T-helper 1 cell treated with Interleukin-12 subunit alpha and Interleukin-12 subunit beta and Interleukin-4 antibody, amounts not matched to agents 30 μg/mL and 1 μg/mL, for 36 hours (primary cell): ENCODE measurements around the gene CA5A.

Experiments used
- H3K27ac Mint-ChIP-seq: one replicate; pipeline ENCODE4 v1.8.0; 2021; ENCODE audit warnings: mild to moderate bottlenecking, mixed read lengths
- H3K27me3 Mint-ChIP-seq: one replicate; pipeline ENCODE4 v1.8.0; 2021; ENCODE audit warnings: low read depth, mixed read lengths
- H3K36me3 Mint-ChIP-seq: one replicate; pipeline ENCODE4 v1.8.0; 2021; ENCODE audit warnings: low read depth, mixed read lengths
- H3K4me1 Mint-ChIP-seq: one replicate; pipeline ENCODE4 v1.8.0; 2021; ENCODE audit warnings: low read depth, mixed read lengths
- H3K4me3 Mint-ChIP-seq: one replicate; pipeline ENCODE4 v1.8.0; 2021; ENCODE audit warnings: mild to moderate bottlenecking, moderate library complexity, mixed read lengths
- H3K9me3 Mint-ChIP-seq: one replicate; pipeline ENCODE4 v1.8.0; 2021; ENCODE audit warnings: mixed read lengths

Gene CA5A

DNA sequence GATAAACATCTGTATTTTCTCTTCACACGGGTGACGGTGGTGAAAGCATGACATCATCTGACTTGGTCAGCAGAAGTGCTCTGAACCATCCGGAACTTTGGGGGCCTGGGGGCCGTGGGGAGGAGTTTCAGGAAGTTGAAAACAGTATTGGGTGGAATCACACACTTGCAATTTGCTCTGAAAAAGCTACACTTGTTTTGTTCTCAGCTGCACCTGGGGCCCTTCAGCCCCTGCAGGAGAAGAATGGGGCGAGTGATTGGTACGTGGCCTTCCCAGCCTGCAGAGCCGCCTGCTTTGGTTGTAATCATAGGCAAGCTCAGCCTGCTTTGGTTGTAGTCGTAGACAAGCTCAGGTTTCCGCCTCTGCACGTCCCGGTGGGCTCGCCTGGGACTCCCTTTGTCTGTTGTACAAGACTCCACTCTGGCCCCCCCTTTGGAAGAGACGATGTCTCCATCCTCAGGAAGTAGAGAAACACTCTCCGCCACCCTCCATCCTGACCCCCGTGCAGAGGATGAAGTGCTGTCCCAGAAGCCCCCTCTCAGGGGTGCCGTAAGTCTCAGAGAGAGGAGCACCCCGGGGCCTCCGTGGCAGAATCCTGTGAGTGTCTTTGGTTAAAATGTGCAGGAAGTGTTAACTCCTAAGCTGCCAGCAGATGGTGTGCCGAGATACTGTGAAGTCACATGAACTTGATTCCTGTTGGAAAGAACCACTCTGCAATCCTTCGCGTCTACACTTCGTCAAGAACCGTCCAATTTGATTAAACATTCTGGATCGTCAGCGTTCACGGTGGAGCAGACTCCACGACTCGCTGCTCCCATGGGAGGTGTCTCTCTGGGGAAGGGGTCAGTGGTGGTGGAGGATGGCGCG lies 20.3 kb upstream of the CA5A start:
- Mint-ChIP-seq H3K27me3 (no peaks in the 10 kb centered on the region), H3K4me1 (peaks cover 67% of the 10 kb centered on the region), H3K36me3 (peaks cover 29% of the 10 kb centered on the region), H3K9me3 (no peaks in the 10 kb centered on the region), H3K4me3 (peak overlapping the region; percentile 74), H3K27ac (peak overlapping the region; percentile 95)

DNA sequence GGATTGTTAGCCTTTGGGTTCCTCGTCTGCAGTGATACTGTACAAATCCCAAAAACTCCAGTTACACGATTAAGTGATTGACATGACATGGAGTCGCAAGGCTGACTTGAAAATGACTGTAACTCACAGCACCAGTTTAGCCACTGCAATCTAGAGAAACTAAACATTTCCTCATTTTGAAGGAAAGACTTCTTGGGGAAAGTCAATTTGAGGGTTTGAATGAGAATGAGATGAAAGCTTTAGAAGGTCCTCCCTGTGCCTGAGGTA lies 19.7 kb upstream of the CA5A start:
- Mint-ChIP-seq H3K9me3 (no peaks in the 10 kb centered on the region), H3K36me3 (peaks cover 27% of the 10 kb centered on the region), H3K4me1 (peaks cover 64% of the 10 kb centered on the region), H3K4me3 (peak overlapping the region; percentile 74), H3K27ac (peak overlapping the region; percentile 95), H3K27me3 (no peaks in the 10 kb centered on the region)

DNA sequence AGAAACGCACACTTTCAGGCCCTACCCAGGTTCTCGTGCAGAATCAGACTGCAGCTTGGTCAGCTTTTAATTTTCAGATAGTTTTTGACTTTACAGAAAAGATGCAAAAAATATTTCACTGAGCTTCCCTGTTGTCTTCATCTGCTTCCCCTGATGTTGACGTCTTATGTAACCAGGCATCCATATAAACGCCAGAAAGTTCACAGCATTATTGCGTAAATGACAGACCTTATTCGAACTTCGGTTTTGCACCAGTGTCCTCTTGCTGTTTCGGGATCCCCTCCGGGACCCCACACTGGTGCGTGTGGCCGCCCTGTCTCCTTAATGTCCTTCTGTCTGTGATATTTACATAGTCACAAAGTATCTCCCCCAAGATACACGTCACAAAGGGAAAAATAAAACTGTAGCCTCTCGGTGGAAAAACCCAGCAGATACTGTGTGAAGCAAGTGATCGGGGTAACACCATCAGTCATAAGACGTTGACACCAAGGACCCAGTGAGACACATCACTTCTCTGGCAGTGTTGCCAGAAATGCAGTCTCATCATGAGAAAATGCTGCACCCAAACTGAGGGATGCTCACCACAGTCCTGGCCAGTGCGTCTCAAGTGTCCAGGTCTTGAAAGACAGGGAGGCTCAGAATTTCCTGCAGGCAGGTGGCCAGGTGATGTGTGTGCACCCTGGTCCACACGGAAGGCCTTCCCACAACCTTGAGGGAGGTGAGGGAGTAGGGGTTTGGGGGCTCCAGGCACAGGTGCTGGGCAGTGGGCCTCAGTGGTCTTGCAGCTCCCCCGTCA lies 19.2 kb upstream of the CA5A start:
- peak overlapping the region; percentile 95 for H3K27ac Mint-ChIP-seq
- peaks cover 64% of the 10 kb centered on the region for H3K4me1 Mint-ChIP-seq
- no peaks in the 10 kb centered on the region for H3K9me3 Mint-ChIP-seq
- H3K36me3 Mint-ChIP-seq = peaks cover 27% of the 10 kb centered on the region
- H3K27me3 Mint-ChIP-seq = no peaks in the 10 kb centered on the region
- H3K4me3 Mint-ChIP-seq = peak overlapping the region; percentile 74

- Mint-ChIP-seq H3K4me3 (no peak overlapping the region), H3K36me3 (peaks cover 27% of the 10 kb centered on the region), H3K27me3 (no peaks in the 10 kb centered on the region), H3K4me1 (peaks cover 62% of the 10 kb centered on the region), H3K9me3 (no peaks in the 10 kb centered on the region), H3K27ac (no peak overlapping the region)
These were observed 18.5 kb upstream of the CA5A start for GRCh38 chr16:87954826-87955225.

DNA sequence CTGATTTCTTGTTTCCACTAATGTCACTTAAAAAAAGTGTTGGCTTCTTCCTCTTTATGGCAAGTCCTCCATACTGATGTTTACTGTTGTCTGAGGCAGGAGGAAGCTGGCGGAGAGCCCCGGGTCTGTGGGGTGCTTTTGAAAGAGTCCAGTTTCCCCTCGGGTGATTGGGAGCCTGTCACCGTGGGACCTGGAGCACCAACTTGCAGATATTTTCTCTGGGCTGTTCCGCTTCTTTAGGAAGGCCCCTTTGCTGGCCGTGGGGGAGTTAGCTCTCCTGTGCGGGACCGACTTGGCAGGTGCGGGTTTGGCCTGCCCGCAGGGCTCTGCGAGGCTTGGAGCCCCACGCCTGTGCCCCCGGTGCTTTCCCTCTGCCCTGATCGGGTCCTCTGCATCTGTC lies 18.0 kb upstream of the CA5A start:
- H3K4me1 Mint-ChIP-seq = peaks cover 57% of the 10 kb centered on the region
- H3K4me3 Mint-ChIP-seq = peak overlapping the region; percentile 47
- H3K27me3 Mint-ChIP-seq = no peaks in the 10 kb centered on the region
- peak overlapping the region; percentile 46 for H3K27ac Mint-ChIP-seq
- H3K9me3 Mint-ChIP-seq = no peaks in the 10 kb centered on the region
- H3K36me3 Mint-ChIP-seq = peaks cover 26% of the 10 kb centered on the region

- H3K9me3 Mint-ChIP-seq = no peaks in the 10 kb centered on the region
- H3K4me3 Mint-ChIP-seq = peak overlapping the region; percentile 47
- peaks cover 24% of the 10 kb centered on the region for H3K36me3 Mint-ChIP-seq
- H3K27ac Mint-ChIP-seq = peak overlapping the region; percentile 46
- no peaks in the 10 kb centered on the region for H3K27me3 Mint-ChIP-seq
- H3K4me1 Mint-ChIP-seq = peaks cover 53% of the 10 kb centered on the region
These were observed 17.2 kb upstream of the CA5A start for GRCh38 chr16:87953308-87954215.

GRCh38 chr16:87952751-87953150 lies 16.4 kb upstream of the CA5A start:
- Mint-ChIP-seq H3K4me1 (peaks cover 57% of the 10 kb centered on the region), H3K27ac (no peak overlapping the region), H3K9me3 (no peaks in the 10 kb centered on the region), H3K27me3 (no peaks in the 10 kb centered on the region), H3K4me3 (peak overlapping the region; percentile 83), H3K36me3 (peaks cover 22% of the 10 kb centered on the region)

DNA sequence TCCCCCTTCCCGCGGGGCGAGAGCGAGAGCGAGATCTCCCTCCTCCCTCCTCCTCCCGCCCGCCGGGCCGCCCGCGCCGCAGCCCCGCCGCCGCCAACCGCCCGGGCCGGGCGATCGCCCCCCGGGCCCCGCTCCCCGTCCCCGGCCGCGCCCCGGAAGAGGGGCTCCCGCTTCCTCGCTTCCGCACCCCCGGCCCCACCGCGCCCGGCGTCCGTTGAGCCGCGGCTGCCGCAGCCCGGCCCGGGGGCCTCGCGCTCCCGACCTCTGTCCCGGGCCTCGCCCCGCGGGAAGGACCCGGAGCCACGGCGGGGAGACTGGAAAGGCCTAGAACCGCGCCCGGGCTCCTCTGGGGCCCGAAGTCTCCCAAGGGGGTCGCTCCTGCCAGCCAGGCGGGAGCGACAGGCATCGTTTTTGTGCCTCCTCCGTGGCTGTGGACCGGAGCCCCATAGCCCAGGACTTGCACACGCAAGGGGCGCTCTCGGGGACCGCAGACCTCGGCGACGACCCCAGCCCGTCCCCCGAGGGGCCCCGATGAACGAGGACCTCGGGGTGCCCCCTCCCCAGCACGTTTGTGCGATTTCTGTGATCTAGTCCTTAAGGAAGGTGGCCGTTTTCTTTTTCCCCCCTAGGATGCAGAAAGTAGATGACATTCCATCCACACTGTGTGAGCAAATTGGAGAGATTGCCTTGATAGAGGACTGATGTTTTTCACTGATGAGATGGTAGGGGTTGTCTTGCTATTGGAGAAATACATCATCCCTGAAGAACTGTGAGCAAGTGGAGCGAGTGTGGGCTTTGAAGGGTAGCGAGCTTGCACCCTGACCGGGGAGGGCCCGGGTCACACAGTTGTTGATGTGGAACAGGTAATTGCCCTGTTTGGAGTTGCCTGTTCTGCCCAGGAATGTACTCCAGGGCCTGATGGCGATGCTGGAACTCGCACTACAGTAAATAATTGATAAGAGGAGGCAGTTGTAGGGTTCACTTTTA lies 15.5 kb upstream of the CA5A start:
- Mint-ChIP-seq H3K4me3 (peak overlapping the region; percentile 83), H3K4me1 (peaks cover 55% of the 10 kb centered on the region), H3K27ac (peak overlapping the region; percentile 86), H3K27me3 (no peaks in the 10 kb centered on the region), H3K36me3 (peaks cover 18% of the 10 kb centered on the region), H3K9me3 (no peaks in the 10 kb centered on the region)

GRCh38 chr16:87950765-87951551 lies 14.6 kb upstream of the CA5A start, which contains the start of gene BANP:
Gene BANP (plus strand): TSS chr16:87951434. CDS start chr16:87975116, 23,682 bp downstream.
- Mint-ChIP-seq H3K27me3 (no peaks in the 10 kb centered on the region), H3K27ac (peak within 1 kb of the TSS; percentile 98), H3K4me3 (peak within 1 kb of the TSS; percentile 95), H3K4me1 (peaks cover 47% of the 10 kb centered on the region), H3K9me3 (no peaks in the 10 kb centered on the region), H3K36me3 (peaks cover 17% of the 10 kb centered on the region)

GRCh38 chr16:87949071-87949744 lies 12.9 kb upstream of the CA5A start:
- peaks cover 12% of the 10 kb centered on the region for H3K36me3 Mint-ChIP-seq
- no peaks in the 10 kb centered on the region for H3K27me3 Mint-ChIP-seq
- no peak overlapping the region for H3K27ac Mint-ChIP-seq
- H3K4me1 Mint-ChIP-seq = peaks cover 31% of the 10 kb centered on the region
- no peak overlapping the region for H3K4me3 Mint-ChIP-seq
- no peaks in the 10 kb centered on the region for H3K9me3 Mint-ChIP-seq

DNA sequence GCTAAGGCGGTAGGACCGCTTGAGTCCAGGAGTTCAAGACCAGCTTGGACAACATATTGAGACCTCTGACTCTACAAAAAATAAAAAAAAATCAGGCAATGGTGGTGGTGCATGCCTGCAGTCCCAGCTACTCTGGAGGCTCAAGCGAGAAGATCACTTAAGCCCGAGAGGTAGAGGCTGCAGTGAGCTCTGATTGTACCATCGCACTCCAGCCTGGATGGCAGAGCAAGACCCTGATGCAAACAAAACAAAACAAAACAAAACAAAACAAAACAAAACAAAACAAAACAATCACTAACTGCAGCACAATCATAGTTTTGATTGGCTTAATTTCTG lies 12.4 kb upstream of the CA5A start:
- Mint-ChIP-seq H3K27me3 (no peaks in the 10 kb centered on the region), H3K27ac (peak overlapping the region; percentile 88)

GRCh38 chr16:87948119-87948545 lies 11.8 kb upstream of the CA5A start:
- H3K4me1 Mint-ChIP-seq = peaks cover 20% of the 10 kb centered on the region
- H3K36me3 Mint-ChIP-seq = peaks cover 5% of the 10 kb centered on the region
- peak overlapping the region; percentile 64 for H3K4me3 Mint-ChIP-seq
- H3K27ac Mint-ChIP-seq = peak overlapping the region; percentile 88
- H3K27me3 Mint-ChIP-seq = no peaks in the 10 kb centered on the region
- no peaks in the 10 kb centered on the region for H3K9me3 Mint-ChIP-seq

More for the DNA sequence above, 12.4 kb upstream of the CA5A start:
- peaks cover 8% of the 10 kb centered on the region for H3K36me3 Mint-ChIP-seq
- peaks cover 26% of the 10 kb centered on the region for H3K4me1 Mint-ChIP-seq
- no peaks in the 10 kb centered on the region for H3K9me3 Mint-ChIP-seq
- H3K4me3 Mint-ChIP-seq = peak overlapping the region; percentile 64
